HCT116 (cell line): ENCODE data around the gene HDAC5. TPM values are rescaled to one million over a fixed set of nuclear protein-coding genes. Genes with fewer than 3 reads are reported as not detected.
"Not testable (repeated sequence)": the region's sequence is repeated elsewhere in the genome, so short reads cannot be mapped to it uniquely, and the experiment has no call there.

Experiments
- ATAC-seq: fragments of 200-7000 bp; cut with Tn5 transposase; 2 replicates; pipeline ENCODE4 v1.9.1; 2020; ENCODE audit warnings: mild to moderate bottlenecking, moderate library complexity
- BruUV-seq: library from RNA; stranded (reverse); fragments of 400-500 nt; replicated peaks from 2 replicates; lab custom pipeline; 2021; lab: Mats Ljungman, UMichigan
- CTCF ChIA-PET: fragments of 300-600 bp; sonication (Branson Sonifier 250); formaldehyde crosslinking; loops from one replicate; lab custom pipeline; 2021; ENCODE audit warnings: antibody characterized with exemption; lab: Charles Lee
- POLR2A ChIA-PET: fragments of 300-600, 350-600 bp; sonication (Branson Sonifier 250); formaldehyde crosslinking; loops from one replicate; lab custom pipeline; 2021; ENCODE audit warnings: antibody characterized with exemption; lab: Charles Lee
- RAD21 ChIA-PET, 2 experiments: fragments of 300-600 bp; sonication (Branson Sonifier 250); formaldehyde crosslinking; loops; one replicate each; lab custom pipeline; 2023; ENCODE audit warnings: low total read pairs in 2 of 2; ENCODE audit not compliant: uncharacterized antibody in 2 of 2, unreplicated experiment in 2 of 2, low non-redundant PET in 1 of 2; lab: Charles Lee
- DNase-seq: peaks from one replicate; pipeline ENCODE4 v3.0.0-alpha.2; 2010; ENCODE audit warnings: low read depth, low spot score
- H2AFZ ChIP-seq: fragments of 200-600 bp; shearing (Covaris generic), sonication (generic); 2 replicates; pipeline ENCODE4 v1.6.1; 2017; ENCODE audit warnings: low read depth, mixed run types, mixed read lengths, antibody characterized with exemption, low read length; ENCODE audit not compliant: poor library complexity, severe bottlenecking
- H3K27ac ChIP-seq: 2 replicates; pipeline ENCODE4 v1.5.1; 2012; ENCODE audit warnings: low read depth, low read length
- H3K27me3 ChIP-seq: fragments of 200-600 bp; sonication (generic); 2 replicates; pipeline ENCODE4 v1.6.1; 2016; ENCODE audit warnings: mixed run types, low read length, mixed read lengths; ENCODE audit not compliant: insufficient read depth
- H3K36me3 ChIP-seq, 2 experiments: fragments of 200-500 bp in 1 of 2; fragments of 200-600 bp in 1 of 2; sonication (Bioruptor generic) in 1 of 2; sonication (generic) in 1 of 2; 2 replicates each; pipeline versions ENCODE4 v1.5.1 to v1.6.1; 2014 to 2016; ENCODE audit warnings: low read length in 2 of 2, inconsistent platforms in 1 of 2, mixed read lengths in 1 of 2, mixed run types in 1 of 2; ENCODE audit not compliant: insufficient read depth in 2 of 2, control insufficient read depth in 1 of 2
- H3K4me1 ChIP-seq, 2 experiments: fragments of 200-600 bp in 1 of 2; sonication (generic) in 1 of 2; 2 replicates each; pipeline versions ENCODE4 v1.5.1 to v1.6.1; 2012 to 2017; ENCODE audit warnings: low read length in 2 of 2, inconsistent platforms in 1 of 2, mild to moderate bottlenecking in 1 of 2, mixed read lengths in 1 of 2, mixed run types in 1 of 2, moderate library complexity in 1 of 2; ENCODE audit not compliant: insufficient read depth in 2 of 2, control insufficient read depth in 1 of 2
- H3K4me2 ChIP-seq: fragments of 200-600 bp; sonication (generic); 2 replicates; pipeline ENCODE4 v1.6.1; 2017; ENCODE audit warnings: mixed run types, low read length, mixed read lengths
- H3K4me3 ChIP-seq, 2 experiments: fragments of 200-600 bp in 1 of 2; sonication (generic) in 1 of 2; replicated peaks in 1 of 2; 2 replicates each; pipeline ENCODE4 v1.5.1; 2011 to 2016; ENCODE audit warnings: low read length in 2 of 2, control low read depth in 1 of 2, low read depth in 1 of 2, mild to moderate bottlenecking in 1 of 2, mixed read lengths in 1 of 2, mixed run types in 1 of 2
- H3K79me2 ChIP-seq: fragments of 200-600 bp; sonication (generic); 2 replicates; pipeline ENCODE4 v1.6.1; 2017; ENCODE audit warnings: mild to moderate bottlenecking, mixed run types, low read length, moderate library complexity, mixed read lengths; ENCODE audit not compliant: insufficient read depth
- H3K9ac ChIP-seq: fragments of 200-600 bp; sonication (generic); 2 replicates; pipeline ENCODE4 v1.6.1; 2016; ENCODE audit warnings: low read length, mixed read lengths
- H3K9me2 ChIP-seq: fragments of 200-600 bp; sonication (generic), shearing (Covaris generic); 2 replicates; pipeline ENCODE4 v1.6.1; 2017; ENCODE audit warnings: mixed run types, mild to moderate bottlenecking, moderate library complexity; ENCODE audit not compliant: insufficient read depth
- H3K9me3 ChIP-seq, 2 experiments: fragments of 200-500 bp in 1 of 2; fragments of 200-600 bp in 1 of 2; sonication (Bioruptor generic) in 1 of 2; sonication (generic) in 1 of 2; 2 replicates each; pipeline ENCODE4 v1.6.1; 2014 to 2017; ENCODE audit warnings: low read length in 2 of 2, mixed read lengths in 2 of 2, inconsistent platforms in 1 of 2, low read depth in 1 of 2, mild to moderate bottlenecking in 1 of 2, mixed run types in 1 of 2, moderate library complexity in 1 of 2; ENCODE audit not compliant: control insufficient read depth in 1 of 2, insufficient read depth in 1 of 2
- H4K20me1 ChIP-seq: fragments of 200-600 bp; sonication (generic), shearing (Covaris generic); 2 replicates; pipeline ENCODE4 v1.6.1; 2017; ENCODE audit warnings: mixed run types, mild to moderate bottlenecking, moderate library complexity; ENCODE audit not compliant: insufficient read depth
- CEBPB ChIP-seq: IDR thresholded peaks from 2 replicates; pipeline ENCODE4 v1.6.1; 2012; ENCODE audit warnings: low read depth
- EGR1 ChIP-seq: IDR thresholded peaks from 2 replicates; pipeline ENCODE4 v1.6.1; 2012; ENCODE audit warnings: low read depth
- EZH2 ChIP-seq: fragments of 200-600 bp; sonication (generic); IDR thresholded peaks from 2 replicates; pipeline ENCODE4 v1.6.1; 2017; ENCODE audit warnings: antibody characterized with exemption, mixed run types
- FOSL1 ChIP-seq: IDR thresholded peaks from 2 replicates; pipeline ENCODE4 v1.6.1; 2012; ENCODE audit warnings: low read depth
- JUND ChIP-seq: IDR thresholded peaks from 2 replicates; pipeline ENCODE4 v1.6.1; 2012
- POLR2AphosphoS5 ChIP-seq: IDR thresholded peaks from 2 replicates; pipeline ENCODE4 v1.6.1; 2011; ENCODE audit warnings: mild to moderate bottlenecking, low read depth, low read length, moderate library complexity
- RAD21 ChIP-seq: IDR thresholded peaks from 2 replicates; pipeline ENCODE4 v1.6.1; 2012; ENCODE audit warnings: low read depth, mild to moderate bottlenecking
- SIN3A ChIP-seq: IDR thresholded peaks from 2 replicates; pipeline ENCODE4 v1.6.1; 2012; ENCODE audit warnings: low read depth
- TCF7L2 ChIP-seq: IDR thresholded peaks from 2 replicates; pipeline ENCODE4 v1.7.0; 2011; ENCODE audit warnings: borderline replicate concordance, inconsistent platforms; ENCODE audit not compliant: insufficient read depth, insufficient read length; ENCODE audit errors: extremely low read depth
- YY1 ChIP-seq: IDR thresholded peaks from 2 replicates; pipeline ENCODE4 v1.6.1; 2011; ENCODE audit warnings: low read length, low read depth, moderate library complexity, mild to moderate bottlenecking; ENCODE audit not compliant: insufficient replicate concordance; ENCODE audit errors: extremely low read depth
- intact Hi-C: fragments of 100-400 bp; cut with micrococcal nuclease; formaldehyde crosslinking; loops from 2 replicates; pipeline ENCODE4 v1.10.0; 2022
- total RNA-seq: library from RNA; stranded (reverse); gene quantifications from one replicate; pipeline ENCODE4 v1.2.1, GENCODE V29; 2021; ENCODE audit not compliant: unreplicated experiment
- TF ChIP-seq, protein P1 (sequence below): IDR thresholded peaks from 2 replicates; pipeline ENCODE4 v1.6.1; 2011; ENCODE audit warnings: mild to moderate bottlenecking, low read length, moderate library complexity; ENCODE audit not compliant: insufficient replicate concordance; ENCODE audit errors: extremely low read depth

The HDAC5 gene
- total RNA-seq, 1 experiment from 2014 or later = 32.9 TPM

DNA sequence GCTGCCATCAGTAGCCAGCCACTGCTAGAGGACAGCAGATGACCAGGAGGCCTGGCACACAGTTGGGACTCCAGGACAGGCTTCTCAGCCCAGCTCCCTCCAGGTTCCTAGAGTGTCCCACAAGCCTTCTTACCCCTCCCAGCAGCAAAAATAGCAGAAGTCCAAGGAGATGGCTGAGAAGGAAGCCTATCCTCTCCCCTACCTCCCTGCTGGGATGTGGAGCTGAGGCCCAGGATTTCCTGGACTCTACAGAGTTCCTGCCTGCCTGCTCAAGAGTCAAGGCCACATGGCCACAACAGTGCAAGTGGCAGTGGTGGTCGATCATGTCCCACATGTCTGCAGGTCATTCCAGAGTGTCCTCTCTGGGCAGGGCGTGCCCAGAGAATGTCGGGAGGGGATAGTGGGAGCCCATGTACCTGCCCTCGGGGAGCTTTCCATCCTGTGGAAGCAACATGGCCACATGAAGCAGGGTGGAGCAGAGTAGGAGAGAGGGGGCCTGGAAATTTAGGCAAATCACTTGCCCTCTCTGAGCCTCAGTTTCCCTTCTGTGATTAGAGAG lies 10.6 kb upstream of the HDAC5 start:
- no peak overlapping the region for H3K27ac ChIP-seq
- H3K79me2 ChIP-seq = no peaks in the 10 kb centered on the region
- H3K9me2 ChIP-seq = no peaks in the 10 kb centered on the region
- H3K4me3 ChIP-seq = no peak overlapping the region
- no peaks in the 10 kb centered on the region for H3K36me3 ChIP-seq
- RAD21 ChIA-PET = no interaction called here
- H3K27me3 ChIP-seq = no peaks in the 10 kb centered on the region
- H2AFZ ChIP-seq = no peak overlapping the region
- intact Hi-C loops = no loop called here
- DNase-seq = no peak
- no peak for ATAC-seq
- peaks cover 20 to 26% of the 10 kb centered on the region in 2 experiments for H3K4me1 ChIP-seq
- H3K9me3 ChIP-seq = no peaks in the 10 kb centered on the region
- no peaks in the 10 kb centered on the region for H4K20me1 ChIP-seq
- BruUV-seq = no TSS peak
- no peak overlapping the region for H3K9ac ChIP-seq
- no peak for TF ChIP-seq POLR2AphosphoS5
- TF ChIP-seq, all 23 proteins: peak for 0
- ChIA-PET CTCF (interaction anchor here (0.6 to 2.7 kb wide), 2 partner anchors 10 to 224 kb away, joined by 4 to 11 read pairs; partner anchors contain the start of gene HDAC5), POLR2A (interaction anchor here (0.6 kb wide), 1 partner anchor 10 kb away, joined by 3 read pairs; no protein-coding TSS in a partner anchor)
- H3K4me2 ChIP-seq = no peak overlapping the region

DNA sequence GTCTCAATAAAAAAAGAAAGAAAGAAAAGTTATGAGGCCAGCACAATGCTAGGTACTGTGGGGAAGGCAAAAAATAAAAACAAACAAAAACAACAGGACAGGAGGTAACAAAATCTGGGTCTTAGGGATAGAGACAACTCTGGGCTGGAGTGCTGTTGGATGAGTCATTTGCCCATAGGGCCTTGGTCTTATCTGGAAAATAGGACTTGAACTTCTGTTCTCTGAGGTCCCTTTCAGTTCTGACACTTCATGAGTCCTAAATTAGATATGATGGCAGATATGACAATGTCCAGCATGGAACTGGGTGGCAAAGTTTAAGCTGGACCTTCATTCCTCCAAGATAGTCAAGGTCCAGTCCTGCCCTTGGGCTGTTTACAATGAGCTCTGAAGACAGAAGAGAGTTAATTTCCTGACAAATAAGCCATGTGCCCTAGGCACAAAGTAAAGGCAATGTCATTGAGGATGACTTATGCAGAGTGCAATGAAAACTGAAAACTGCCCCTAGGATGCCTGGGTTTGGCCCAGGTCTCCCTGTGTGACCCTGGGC lies 8.9 kb upstream of the HDAC5 start:
- DNase-seq (no peak), ATAC-seq (no peak)
- BruUV-seq = no TSS peak
- Histone ChIP-seq H3K27me3 (no peaks in the 10 kb centered on the region), H4K20me1 (no peaks in the 10 kb centered on the region), H3K4me1 (peaks cover 7 to 10% of the 10 kb centered on the region in 2 experiments), H3K9me3 (no peaks in the 10 kb centered on the region)
- POLR2A ChIA-PET = no interaction called here
- no peak for TF ChIP-seq CEBPB
- no peak for TF ChIP-seq EZH2
- no peak for TF ChIP-seq TCF7L2
- no peak for TF ChIP-seq SIN3A
- no peak for TF ChIP-seq EGR1
- no peak for TF ChIP-seq YY1
- no peak for TF ChIP-seq FOSL1
- no peak for TF ChIP-seq POLR2AphosphoS5
- TF ChIP-seq RAD21 = no peak
- TF ChIP-seq, protein P1, sequence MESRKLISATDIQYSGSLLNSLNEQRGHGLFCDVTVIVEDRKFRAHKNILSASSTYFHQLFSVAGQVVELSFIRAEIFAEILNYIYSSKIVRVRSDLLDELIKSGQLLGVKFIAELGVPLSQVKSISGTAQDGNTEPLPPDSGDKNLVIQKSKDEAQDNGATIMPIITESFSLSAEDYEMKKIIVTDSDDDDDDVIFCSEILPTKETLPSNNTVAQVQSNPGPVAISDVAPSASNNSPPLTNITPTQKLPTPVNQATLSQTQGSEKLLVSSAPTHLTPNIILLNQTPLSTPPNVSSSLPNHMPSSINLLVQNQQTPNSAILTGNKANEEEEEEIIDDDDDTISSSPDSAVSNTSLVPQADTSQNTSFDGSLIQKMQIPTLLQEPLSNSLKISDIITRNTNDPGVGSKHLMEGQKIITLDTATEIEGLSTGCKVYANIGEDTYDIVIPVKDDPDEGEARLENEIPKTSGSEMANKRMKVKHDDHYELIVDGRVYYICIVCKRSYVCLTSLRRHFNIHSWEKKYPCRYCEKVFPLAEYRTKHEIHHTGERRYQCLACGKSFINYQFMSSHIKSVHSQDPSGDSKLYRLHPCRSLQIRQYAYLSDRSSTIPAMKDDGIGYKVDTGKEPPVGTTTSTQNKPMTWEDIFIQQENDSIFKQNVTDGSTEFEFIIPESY = no peak
- no peak for TF ChIP-seq JUND
- TF ChIP-seq, all 23 proteins: peak for 0
- Histone ChIP-seq H3K79me2 (no peaks in the 10 kb centered on the region), H3K27ac (no peak overlapping the region), H3K9ac (no peak overlapping the region), H3K9me2 (no peaks in the 10 kb centered on the region), H2AFZ (no peak overlapping the region), H3K4me2 (0 out of 2 replicates have a peak overlapping the region, but pooled peaks have one; percentile 1), H3K4me3 (no peak overlapping the region), H3K36me3 (no peaks in the 10 kb centered on the region)
- ChIA-PET CTCF (interaction anchor here (2.7 kb wide), 1 partner anchor 9 kb away, joined by 11 read pairs; the partner anchor contains the start of gene HDAC5), RAD21 (no interaction called here)
- intact Hi-C loops = no loop called here

DNA sequence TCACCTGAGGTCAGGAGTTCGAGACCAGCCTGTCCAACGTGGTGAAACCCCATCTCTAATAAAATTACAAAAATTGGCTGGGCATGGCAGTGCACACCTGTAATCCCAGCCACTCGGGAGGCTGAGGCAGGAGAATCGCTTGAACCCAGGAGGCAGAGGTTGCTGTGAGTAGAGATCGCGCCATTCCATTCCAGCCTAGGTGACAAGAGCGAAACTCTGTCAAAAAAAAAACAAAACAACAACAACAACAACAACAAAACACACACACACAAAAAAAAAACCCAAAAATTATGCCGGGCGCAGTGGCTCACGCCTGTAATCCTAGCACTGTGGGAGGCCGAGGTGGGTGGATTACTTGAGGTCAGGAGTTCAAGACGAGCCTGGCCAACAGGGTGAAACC lies 7.9 kb upstream of the HDAC5 start:
- H3K9me3 ChIP-seq, DNase-seq, H3K4me1 ChIP-seq, CTCF ChIA-PET, H3K27me3 ChIP-seq, H3K4me2 ChIP-seq, H3K9me2 ChIP-seq, BruUV-seq, POLR2A ChIA-PET, RAD21 ChIA-PET, H3K9ac ChIP-seq, ATAC-seq, H4K20me1 ChIP-seq, intact Hi-C loops, H3K36me3 ChIP-seq, H3K27ac ChIP-seq, H3K79me2 ChIP-seq, H2AFZ ChIP-seq, H3K4me3 ChIP-seq: not testable (repeated sequence)
